Activated T-cell treated with anti-CD3 and anti-CD28 coated beads, Interleukin-2, amount 50 U/mL, for 4 hours (primary cell): Measurements from ENCODE around the gene ZC3H13. TPM values are rescaled to one million over a fixed set of nuclear protein-coding genes. Genes with fewer than 3 reads are reported as not detected.

Experiments
- ATAC-seq, 2 donors: fragments of 200-7000 bp; cut with Tn5 transposase; one replicate each; pipeline ENCODE4 v1.10.0; 2021
- DNase-seq: peaks from one replicate; pipeline ENCODE4 v3.0.0-alpha.2; 2020
- H3K27me3 Mint-ChIP-seq: one replicate; pipeline ENCODE4 v1.8.0; 2021; ENCODE audit warnings: low read depth, mixed read lengths
- H3K36me3 Mint-ChIP-seq: one replicate; pipeline ENCODE4 v1.8.0; 2022; ENCODE audit warnings: mixed read lengths; ENCODE audit not compliant: insufficient read depth
- H3K4me1 Mint-ChIP-seq: one replicate; pipeline ENCODE4 v1.8.0; 2021; ENCODE audit warnings: low read depth, mixed read lengths
- H3K4me3 Mint-ChIP-seq: one replicate; pipeline ENCODE4 v1.8.0; 2021; ENCODE audit warnings: mild to moderate bottlenecking, moderate library complexity, mixed read lengths
- H3K9me3 Mint-ChIP-seq: one replicate; pipeline ENCODE4 v1.8.0; 2021; ENCODE audit warnings: mixed read lengths
- total RNA-seq, 3 donors: library from RNA; stranded (reverse); gene quantifications; one replicate each; pipeline ENCODE4 v1.2.1, GENCODE V29; 2021

ZC3H13 gene
- total RNA-seq, 3 donors from 2014 or later, result 52.2 to 59.7 (median 56.1) TPM

DNA sequence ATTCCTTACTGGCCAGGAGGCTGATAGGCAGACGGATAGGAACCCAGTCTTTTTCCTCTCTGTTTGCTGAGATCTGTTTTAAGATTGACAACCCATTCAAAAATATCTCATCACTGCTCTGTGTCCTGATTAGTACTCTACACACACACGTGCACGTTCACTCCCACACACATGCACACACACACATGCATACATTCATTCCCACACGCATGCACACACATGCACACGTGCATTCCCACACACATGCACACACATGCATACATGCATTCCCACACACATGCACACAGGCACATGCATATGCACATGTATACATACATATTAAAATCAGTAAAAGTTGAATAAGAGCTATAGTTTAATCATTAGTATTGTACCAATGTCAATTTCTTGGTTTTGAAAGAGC is 120.4 kb downstream of the ZC3H13 start:
- Mint-ChIP-seq H3K4me1 (no peaks in the 10 kb centered on the region), H3K9me3 (no peaks in the 10 kb centered on the region), H3K27me3 (peaks cover 9% of the 10 kb centered on the region), H3K36me3 (no peaks in the 10 kb centered on the region), H3K4me3 (no peak overlapping the region)
- no peak for DNase-seq
- no peak for ATAC-seq

- DNase-seq (no peak), ATAC-seq (no peak)
- Mint-ChIP-seq H3K36me3 (no peaks in the 10 kb centered on the region), H3K27me3 (peaks cover 9% of the 10 kb centered on the region), H3K4me1 (no peaks in the 10 kb centered on the region), H3K4me3 (no peak overlapping the region), H3K9me3 (no peaks in the 10 kb centered on the region)
Observed at GRCh38 chr13:45931211-45931610, 121.3 kb downstream of the ZC3H13 start.

DNA sequence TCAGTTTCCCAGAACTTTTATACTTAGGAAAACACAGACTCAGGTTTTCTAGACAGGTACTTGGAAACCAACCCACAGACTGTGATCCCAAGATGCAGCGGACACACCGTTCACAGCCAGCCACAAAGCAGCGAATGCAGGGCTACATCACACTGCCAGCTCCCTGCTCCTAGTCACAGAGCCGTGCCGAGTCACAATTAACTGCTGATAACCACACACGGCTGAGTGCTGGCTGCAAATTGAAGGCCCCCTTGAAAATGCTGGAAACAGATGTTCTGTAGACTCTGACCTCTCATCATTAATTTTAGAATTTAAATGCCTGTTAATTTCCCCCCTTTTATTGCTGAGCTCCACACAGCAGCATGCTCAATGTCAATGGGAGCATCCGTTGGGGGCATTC is 122.4 kb downstream of the ZC3H13 start:
- ATAC-seq (no peak), DNase-seq (no peak)
- peaks cover 9% of the 10 kb centered on the region for H3K27me3 Mint-ChIP-seq
- H3K9me3 Mint-ChIP-seq, result no peaks in the 10 kb centered on the region
- H3K4me3 Mint-ChIP-seq, result no peak overlapping the region
- H3K4me1 Mint-ChIP-seq, result no peaks in the 10 kb centered on the region
- H3K36me3 Mint-ChIP-seq, result no peaks in the 10 kb centered on the region

DNA sequence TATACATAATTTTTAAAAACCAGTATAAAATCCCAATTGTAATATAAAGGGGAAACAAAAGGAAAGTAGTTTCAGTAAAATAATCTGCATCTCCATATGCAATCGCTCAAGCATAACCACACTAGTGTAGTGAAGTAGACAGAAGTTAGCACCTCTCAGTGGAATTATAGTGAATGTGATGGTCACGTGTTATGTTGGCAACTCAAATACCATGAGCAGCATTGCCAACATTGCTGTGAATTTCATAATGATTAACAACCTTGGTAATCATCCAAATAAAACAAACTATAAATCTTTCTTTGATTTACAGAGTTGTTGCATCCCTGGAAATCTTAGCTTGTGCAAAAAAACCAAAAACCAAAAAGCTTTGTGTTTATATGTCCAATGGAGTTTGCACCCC is 123.7 kb downstream of the ZC3H13 start:
- H3K36me3 Mint-ChIP-seq, result no peaks in the 10 kb centered on the region
- H3K4me1 Mint-ChIP-seq, result no peaks in the 10 kb centered on the region
- H3K9me3 Mint-ChIP-seq, result no peaks in the 10 kb centered on the region
- ATAC-seq (no peak), DNase-seq (no peak)
- peaks cover 9% of the 10 kb centered on the region for H3K27me3 Mint-ChIP-seq
- H3K4me3 Mint-ChIP-seq, result no peak overlapping the region

GRCh38 chr13:45928176-45928575 is 124.4 kb downstream of the ZC3H13 start:
- H3K36me3 Mint-ChIP-seq, result no peaks in the 10 kb centered on the region
- DNase-seq, result no peak
- H3K9me3 Mint-ChIP-seq, result no peaks in the 10 kb centered on the region
- no peak overlapping the region for H3K4me3 Mint-ChIP-seq
- no peak for ATAC-seq
- peaks cover 9% of the 10 kb centered on the region for H3K27me3 Mint-ChIP-seq
- H3K4me1 Mint-ChIP-seq, result no peaks in the 10 kb centered on the region

DNA sequence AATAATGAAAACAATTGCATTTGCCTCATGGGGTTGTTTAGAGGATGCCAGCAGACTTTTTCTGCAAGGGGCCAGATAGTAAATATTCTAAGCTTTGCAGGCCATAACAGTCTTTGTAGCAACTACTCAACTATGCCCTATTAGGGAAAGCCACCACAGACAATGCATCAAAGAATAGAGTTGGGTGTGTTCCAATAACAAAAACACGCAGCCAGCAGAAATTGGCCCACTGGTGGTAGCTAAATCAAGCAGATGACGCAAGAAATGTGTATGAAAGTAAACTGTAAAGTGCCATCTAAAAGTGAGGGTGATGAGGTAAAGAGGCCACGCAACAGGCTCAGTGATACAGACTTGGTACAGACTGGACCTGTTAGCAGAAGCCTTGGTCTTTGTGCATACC is 125.8 kb downstream of the ZC3H13 start:
- Mint-ChIP-seq H3K36me3 (no peaks in the 10 kb centered on the region), H3K4me1 (no peaks in the 10 kb centered on the region), H3K27me3 (no peaks in the 10 kb centered on the region), H3K9me3 (no peaks in the 10 kb centered on the region), H3K4me3 (no peak overlapping the region)
- no peak for ATAC-seq
- no peak for DNase-seq

GRCh38 chr13:45925151-45925550 is 127.4 kb downstream of the ZC3H13 start:
- H3K4me3 Mint-ChIP-seq, result no peak overlapping the region
- H3K4me1 Mint-ChIP-seq, result no peaks in the 10 kb centered on the region
- no peaks in the 10 kb centered on the region for H3K9me3 Mint-ChIP-seq
- ATAC-seq, result no peak
- H3K36me3 Mint-ChIP-seq, result no peaks in the 10 kb centered on the region
- H3K27me3 Mint-ChIP-seq, result peaks cover 4% of the 10 kb centered on the region
- DNase-seq, result no peak

DNA sequence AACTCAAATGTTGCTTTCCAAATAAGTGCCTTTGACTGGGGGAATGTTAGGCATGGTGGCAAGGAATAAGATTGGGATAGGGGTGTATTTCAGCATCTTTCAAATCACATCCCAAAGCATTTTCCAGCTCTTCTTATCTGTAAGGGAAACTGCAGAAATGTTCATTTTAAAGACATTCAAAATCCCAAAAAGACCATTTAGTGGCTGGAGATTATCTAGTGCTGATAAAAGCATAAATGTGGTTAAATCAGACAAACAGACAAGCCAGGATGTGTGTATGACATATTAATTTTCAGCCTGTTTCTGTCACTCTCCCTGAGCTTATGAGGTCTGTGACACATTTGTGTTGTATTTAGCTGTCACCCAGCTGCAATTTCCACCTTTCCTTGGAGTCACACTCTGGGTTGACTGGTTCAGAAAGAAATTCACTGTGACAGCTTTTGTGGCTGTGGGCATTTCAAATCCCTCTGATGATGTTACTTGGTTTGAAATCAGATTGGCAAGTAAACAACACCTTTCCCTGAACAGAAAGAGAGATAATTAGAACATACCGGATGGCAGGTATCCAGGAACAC is 131.3 kb downstream of the ZC3H13 start:
- ATAC-seq (no peak), DNase-seq (no peak)
- Mint-ChIP-seq H3K4me3 (no peak overlapping the region), H3K4me1 (no peaks in the 10 kb centered on the region), H3K9me3 (no peaks in the 10 kb centered on the region), H3K27me3 (peaks cover 4% of the 10 kb centered on the region), H3K36me3 (no peaks in the 10 kb centered on the region)

DNA sequence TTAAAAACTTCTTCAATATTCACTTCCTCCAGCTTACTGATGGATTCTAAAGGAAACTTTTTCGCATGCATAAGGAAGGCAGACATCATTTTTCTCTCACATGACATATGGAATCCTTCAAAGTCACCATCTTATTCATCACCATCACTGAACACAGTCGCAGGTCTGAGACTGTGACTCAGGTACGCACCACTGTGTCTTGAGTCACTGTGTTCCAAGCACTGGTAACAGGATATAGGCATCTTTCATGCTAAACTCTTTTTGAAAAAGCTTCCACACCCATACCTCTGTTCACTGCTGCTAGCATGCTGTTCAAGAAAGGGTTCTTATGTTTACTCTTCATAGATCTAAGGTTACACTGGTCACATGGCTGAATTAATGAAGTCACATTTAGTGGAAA is 133.9 kb downstream of the ZC3H13 start:
- Mint-ChIP-seq H3K4me1 (no peaks in the 10 kb centered on the region), H3K9me3 (no peaks in the 10 kb centered on the region), H3K36me3 (no peaks in the 10 kb centered on the region), H3K27me3 (peaks cover 4% of the 10 kb centered on the region), H3K4me3 (no peak overlapping the region)
- ATAC-seq (peak; percentile 53 to 96), DNase-seq (no peak)

GRCh38 chr13:45917019-45917418 is 135.5 kb downstream of the ZC3H13 start:
- DNase-seq (no peak), ATAC-seq (no peak)
- H3K4me1 Mint-ChIP-seq, result no peaks in the 10 kb centered on the region
- H3K36me3 Mint-ChIP-seq, result no peaks in the 10 kb centered on the region
- peaks cover 4% of the 10 kb centered on the region for H3K27me3 Mint-ChIP-seq
- H3K9me3 Mint-ChIP-seq, result no peaks in the 10 kb centered on the region
- H3K4me3 Mint-ChIP-seq, result no peak overlapping the region

DNA sequence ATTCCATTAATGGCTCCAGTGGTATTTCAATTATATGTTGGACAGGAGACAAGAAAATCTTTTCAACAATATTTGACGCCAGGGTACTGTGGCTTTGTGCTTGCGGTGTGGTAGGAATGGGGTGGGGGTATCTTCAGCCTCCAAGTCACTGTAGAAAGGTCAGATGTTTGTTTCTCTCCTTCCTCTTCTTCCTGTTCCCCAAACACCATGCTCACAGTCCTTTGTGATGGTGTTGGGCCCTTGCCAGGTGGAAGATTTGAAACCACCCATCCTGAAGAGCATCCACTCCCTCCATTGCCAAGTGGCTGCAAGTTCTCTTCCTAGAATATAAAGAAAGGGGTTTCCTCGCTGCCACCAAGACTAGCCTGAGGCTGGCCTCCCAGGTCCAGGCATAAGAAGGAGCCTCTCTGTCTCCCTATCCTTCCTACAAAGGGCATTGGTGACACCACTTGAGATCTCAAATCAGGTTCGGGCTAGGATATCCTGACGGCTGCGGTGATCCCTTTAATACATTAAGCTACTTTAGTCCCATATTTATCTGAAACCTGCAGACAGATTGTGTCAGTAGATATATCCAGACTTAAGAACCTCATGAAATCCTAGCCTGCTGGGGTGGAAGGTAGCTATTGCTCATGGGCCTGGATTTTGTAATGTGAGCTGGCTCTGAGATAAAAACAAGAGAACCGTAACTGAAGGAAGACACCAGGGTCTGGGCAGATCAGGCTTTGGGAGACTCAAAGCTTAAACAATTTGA is 136.7 kb downstream of the ZC3H13 start:
- H3K9me3 Mint-ChIP-seq, result no peaks in the 10 kb centered on the region
- no peaks in the 10 kb centered on the region for H3K27me3 Mint-ChIP-seq
- no peaks in the 10 kb centered on the region for H3K36me3 Mint-ChIP-seq
- H3K4me1 Mint-ChIP-seq, result no peaks in the 10 kb centered on the region
- H3K4me3 Mint-ChIP-seq, result no peak overlapping the region
- ATAC-seq (no peak), DNase-seq (no peak)

GRCh38 chr13:45909673-45910072 is 142.9 kb downstream of the ZC3H13 start:
- no peaks in the 10 kb centered on the region for H3K36me3 Mint-ChIP-seq
- no peak overlapping the region for H3K4me3 Mint-ChIP-seq
- H3K27me3 Mint-ChIP-seq, result no peaks in the 10 kb centered on the region
- H3K4me1 Mint-ChIP-seq, result no peaks in the 10 kb centered on the region
- ATAC-seq (no peak), DNase-seq (no peak)
- H3K9me3 Mint-ChIP-seq, result no peaks in the 10 kb centered on the region

GRCh38 chr13:45909089-45909488 is 143.5 kb downstream of the ZC3H13 start:
- Mint-ChIP-seq H3K9me3 (no peaks in the 10 kb centered on the region), H3K27me3 (no peaks in the 10 kb centered on the region)
- no peak for ATAC-seq

DNA sequence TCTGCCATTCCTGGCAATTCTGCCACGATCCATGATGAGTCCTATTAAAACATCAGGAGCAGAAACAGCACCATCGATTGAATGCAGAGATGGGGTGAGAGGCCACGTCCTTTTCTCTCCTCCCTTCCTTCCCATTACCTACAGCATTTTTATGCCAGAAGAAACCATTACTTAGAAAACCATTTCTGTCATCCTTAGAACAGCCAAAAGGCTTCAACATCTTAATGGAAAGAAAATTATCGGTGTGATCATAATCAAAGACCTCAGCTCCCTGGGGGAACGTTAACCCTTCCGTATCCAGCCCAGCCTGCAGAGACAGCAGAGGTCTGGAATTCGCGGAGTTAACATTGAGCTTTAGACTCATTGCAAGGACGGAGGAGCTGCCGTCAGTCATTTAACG is 145.0 kb downstream of the ZC3H13 start:
- DNase-seq, result no peak
- H3K27me3 Mint-ChIP-seq, result no peaks in the 10 kb centered on the region
- no peaks in the 10 kb centered on the region for H3K4me1 Mint-ChIP-seq
- H3K36me3 Mint-ChIP-seq, result no peaks in the 10 kb centered on the region
- ATAC-seq, result no peak
- H3K4me3 Mint-ChIP-seq, result no peak overlapping the region
- H3K9me3 Mint-ChIP-seq, result no peaks in the 10 kb centered on the region

More at GRCh38 chr13:45909089-45909488, 143.5 kb downstream of the ZC3H13 start:
- Mint-ChIP-seq H3K4me1 (no peaks in the 10 kb centered on the region), H3K4me3 (no peak overlapping the region), H3K36me3 (no peaks in the 10 kb centered on the region)
- DNase-seq, result no peak
